Activated T-helper 2 cell treated with anti-CD3 and anti-CD28 coated beads, Interferon-gamma antibody, Interleukin-2, Interleukin-4, amounts not matched to agents 10 μg/mL and 5 μg/mL and 100 μg/mL, durations not matched to agents 14 hours and 24 hours and 36 hours (primary cell): ENCODE measurements around the gene KDR. TPM values are rescaled to one million over a fixed set of nuclear protein-coding genes. Genes with fewer than 3 reads are reported as not detected.

Experiments
- DNase-seq: peaks from one replicate; pipeline ENCODE4 v3.0.0; 2021; ENCODE audit warnings: low spot score
- H3K27ac Mint-ChIP-seq: one replicate; pipeline ENCODE4 v1.8.0; 2021; ENCODE audit warnings: mixed read lengths
- H3K27me3 Mint-ChIP-seq: one replicate; pipeline ENCODE4 v1.8.0; 2021; ENCODE audit warnings: low read depth, mixed read lengths
- H3K36me3 Mint-ChIP-seq: one replicate; pipeline ENCODE4 v1.8.0; 2021; ENCODE audit warnings: low read depth, mixed read lengths
- H3K4me1 Mint-ChIP-seq: one replicate; pipeline ENCODE4 v1.8.0; 2021; ENCODE audit warnings: low read depth, mixed read lengths
- H3K4me3 Mint-ChIP-seq: one replicate; pipeline ENCODE4 v1.8.0; 2021; ENCODE audit warnings: low read depth, mild to moderate bottlenecking, moderate library complexity, mixed read lengths
- H3K9me3 Mint-ChIP-seq: one replicate; pipeline ENCODE4 v1.8.0; 2021; ENCODE audit warnings: mixed read lengths
- intact Hi-C: fragments of 100-400 bp; cut with micrococcal nuclease; formaldehyde crosslinking; loops from one replicate; pipeline ENCODE4 v1.15.1; 2023
- total RNA-seq: library from RNA; stranded (reverse); gene quantifications from 2 replicates; pipeline ENCODE4 v1.2.3, GENCODE V29; 2022

The KDR gene
- total RNA-seq, 1 donor from 2014 or later: not detected

DNA sequence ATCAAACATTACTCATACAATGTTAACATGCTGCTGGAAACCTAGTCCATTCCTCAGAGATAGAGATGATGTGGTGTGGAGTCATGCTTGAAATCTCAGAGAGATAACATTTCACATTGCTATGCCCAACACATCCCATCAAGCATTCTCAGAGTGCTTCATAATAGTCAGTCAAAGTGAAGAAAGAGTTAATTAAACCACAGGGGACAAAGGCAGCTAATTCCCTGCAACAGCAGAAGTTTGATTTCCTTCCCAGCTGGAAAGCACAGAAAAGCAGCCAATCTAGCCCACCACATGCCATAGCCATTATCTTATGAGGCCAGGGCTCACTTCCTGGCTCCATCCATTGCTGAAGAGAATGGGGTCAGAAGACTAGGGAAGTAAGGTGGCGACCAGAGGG lies 8.9 kb downstream of the KDR start:
- intact Hi-C loops: no loop called here
- no peaks in the 10 kb centered on the region for H3K4me1 Mint-ChIP-seq
- H3K36me3 Mint-ChIP-seq: no peaks in the 10 kb centered on the region
- H3K9me3 Mint-ChIP-seq: no peaks in the 10 kb centered on the region
- H3K27me3 Mint-ChIP-seq: peaks cover 3% of the 10 kb centered on the region
- no peak overlapping the region for H3K27ac Mint-ChIP-seq
- H3K4me3 Mint-ChIP-seq: no peak overlapping the region
- no peak for DNase-seq

DNA sequence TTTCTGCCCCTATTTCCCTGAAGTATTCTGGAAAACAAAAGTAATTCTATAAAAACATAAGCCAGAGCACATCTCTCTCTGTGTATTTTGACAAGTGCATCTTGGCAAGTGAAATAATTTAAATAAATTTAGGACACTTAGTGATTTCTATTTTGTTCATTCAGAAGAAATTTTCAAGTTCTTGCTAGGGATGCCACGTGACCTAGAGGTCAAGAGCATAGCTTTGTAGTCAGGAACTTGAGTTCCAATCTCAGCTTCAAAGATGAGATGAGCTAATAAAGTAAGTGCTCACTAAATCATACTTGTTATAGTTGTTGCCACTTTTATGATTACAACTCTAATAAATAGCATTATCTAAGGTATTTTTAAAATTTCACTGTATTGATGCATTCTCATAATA lies 13.8 kb downstream of the KDR start:
- H3K4me3 Mint-ChIP-seq: no peak overlapping the region
- H3K4me1 Mint-ChIP-seq: no peaks in the 10 kb centered on the region
- no peaks in the 10 kb centered on the region for H3K36me3 Mint-ChIP-seq
- DNase-seq: no peak
- intact Hi-C loops: no loop called here
- H3K9me3 Mint-ChIP-seq: no peaks in the 10 kb centered on the region
- H3K27me3 Mint-ChIP-seq: no peaks in the 10 kb centered on the region
- H3K27ac Mint-ChIP-seq: no peak overlapping the region

DNA sequence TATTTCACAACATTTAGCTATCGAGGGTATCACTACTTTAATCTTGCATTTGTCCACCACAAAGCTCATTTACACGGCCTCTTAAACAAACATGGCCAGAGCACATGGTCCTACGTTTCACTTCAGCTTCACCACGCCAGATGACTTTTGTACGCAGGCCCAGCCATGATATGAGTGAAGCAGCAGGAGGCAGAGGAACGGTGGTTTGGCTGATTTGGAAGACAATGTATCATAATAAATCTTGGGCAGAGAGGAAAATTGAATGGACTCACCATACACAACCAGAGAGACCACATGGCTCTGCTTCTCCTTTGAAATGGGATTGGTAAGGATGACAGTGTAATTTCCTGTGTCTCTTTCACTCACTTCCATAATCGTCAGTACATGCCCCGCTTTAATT lies 15.3 kb downstream of the KDR start:
- Mint-ChIP-seq H3K4me1 (no peaks in the 10 kb centered on the region), H3K4me3 (no peak overlapping the region), H3K27me3 (no peaks in the 10 kb centered on the region), H3K27ac (no peak overlapping the region), H3K36me3 (no peaks in the 10 kb centered on the region), H3K9me3 (no peaks in the 10 kb centered on the region)
- no peak for DNase-seq
- intact Hi-C loops: no loop called here

DNA sequence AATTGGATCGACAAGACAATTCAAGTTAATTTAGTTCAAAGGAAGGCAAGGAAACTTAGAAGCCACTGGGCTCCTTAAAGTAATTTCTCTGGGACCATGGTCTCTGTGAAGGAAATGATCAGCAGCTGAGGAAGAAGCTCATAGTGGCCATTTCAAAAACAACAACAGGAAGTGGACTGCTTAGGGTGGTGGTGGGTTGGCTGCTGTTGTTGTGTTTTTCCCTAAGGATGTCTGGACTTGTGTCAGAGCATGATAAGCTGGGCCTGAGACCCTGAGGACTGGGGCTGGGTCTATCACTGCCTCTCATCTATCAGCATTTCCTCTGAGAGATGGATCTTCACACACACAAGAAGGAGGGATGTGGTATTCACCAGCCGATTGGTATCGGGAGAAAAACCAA lies 18.3 kb downstream of the KDR start:
- intact Hi-C loops: no loop called here
- DNase-seq: no peak
- Mint-ChIP-seq H3K4me1 (no peaks in the 10 kb centered on the region), H3K27me3 (no peaks in the 10 kb centered on the region), H3K9me3 (no peaks in the 10 kb centered on the region), H3K36me3 (no peaks in the 10 kb centered on the region), H3K4me3 (no peak overlapping the region), H3K27ac (no peak overlapping the region)

DNA sequence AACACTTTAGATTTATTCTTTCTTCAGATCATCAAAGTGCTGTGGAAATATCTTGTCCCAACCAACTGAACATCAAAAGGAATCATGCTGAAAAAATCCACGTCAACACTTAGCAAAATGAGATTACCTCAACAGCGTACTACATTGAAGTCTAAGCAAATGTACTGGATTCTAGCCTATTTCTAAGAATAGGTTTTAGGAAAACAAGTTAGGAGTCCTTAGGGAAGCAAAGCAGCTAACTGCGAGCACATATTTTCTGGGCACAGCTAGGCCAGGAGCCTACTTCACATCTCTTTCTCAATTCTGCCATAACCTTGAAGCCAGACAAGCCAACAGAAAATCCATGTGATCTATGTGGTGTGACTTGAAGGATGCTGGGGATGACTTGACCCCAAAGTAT lies 22.2 kb downstream of the KDR start:
- no peak for DNase-seq
- Mint-ChIP-seq H3K36me3 (no peaks in the 10 kb centered on the region), H3K27me3 (no peaks in the 10 kb centered on the region), H3K4me3 (no peak overlapping the region), H3K9me3 (no peaks in the 10 kb centered on the region), H3K4me1 (no peaks in the 10 kb centered on the region), H3K27ac (no peak overlapping the region)
- intact Hi-C loops: no loop called here

DNA sequence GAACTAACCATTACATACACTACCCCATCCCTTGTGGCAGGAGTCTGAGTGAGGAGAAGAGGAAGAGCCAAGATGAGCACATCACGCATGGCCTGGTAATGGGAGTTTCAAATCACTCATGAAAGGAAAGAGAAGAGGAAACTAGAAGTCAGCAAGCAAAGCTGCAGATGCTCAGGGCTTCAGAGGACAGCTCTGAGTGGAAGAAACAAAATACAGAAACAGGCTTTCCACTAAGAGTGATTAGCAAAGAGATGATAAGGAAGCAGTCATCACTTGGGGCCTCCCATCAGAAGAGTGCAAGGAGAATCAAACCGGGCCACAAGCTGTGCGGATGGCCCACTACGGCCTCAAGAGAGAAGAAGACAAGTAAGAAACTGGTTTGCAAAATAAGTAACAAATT lies 25.6 kb downstream of the KDR start:
- no peaks in the 10 kb centered on the region for H3K4me1 Mint-ChIP-seq
- H3K9me3 Mint-ChIP-seq: no peaks in the 10 kb centered on the region
- H3K27me3 Mint-ChIP-seq: no peaks in the 10 kb centered on the region
- H3K4me3 Mint-ChIP-seq: no peak overlapping the region
- no peak overlapping the region for H3K27ac Mint-ChIP-seq
- intact Hi-C loops: no loop called here
- H3K36me3 Mint-ChIP-seq: no peaks in the 10 kb centered on the region
- DNase-seq: no peak

DNA sequence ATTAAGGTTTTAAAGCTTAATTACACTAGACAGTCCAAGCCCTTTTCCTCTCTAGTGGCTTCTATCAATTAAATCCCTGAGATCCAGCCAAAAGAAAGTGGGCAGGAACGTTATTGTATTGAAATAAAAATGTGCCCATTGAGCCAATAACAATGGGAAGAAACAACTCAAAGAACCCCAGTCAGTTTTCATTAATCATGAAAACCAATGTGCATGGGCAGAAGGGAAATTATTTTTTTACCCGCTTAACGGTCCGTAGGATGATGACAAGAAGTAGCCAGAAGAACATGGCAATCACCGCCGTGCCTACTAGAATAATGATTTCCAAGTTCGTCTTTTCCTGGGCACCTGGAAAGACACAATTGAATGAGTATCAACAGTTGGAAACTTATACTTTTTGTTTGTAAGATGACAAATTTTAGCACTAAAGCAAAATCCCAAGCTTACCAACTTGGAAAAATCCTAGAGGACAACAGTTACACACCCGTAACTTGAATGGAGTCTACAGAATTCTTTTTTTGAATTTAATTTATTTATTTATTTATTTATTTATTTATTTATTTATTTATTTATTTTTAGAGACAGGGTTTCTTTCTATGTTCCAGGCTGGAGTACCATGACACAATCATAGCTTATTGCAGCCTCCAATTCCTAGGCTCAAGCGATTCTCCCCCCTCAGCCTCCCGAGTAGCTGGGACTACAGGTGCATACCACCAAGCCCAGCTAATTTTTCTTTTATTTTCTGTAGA lies 26.8 kb downstream of the KDR start:
- Mint-ChIP-seq H3K4me3 (no peak overlapping the region), H3K9me3 (no peaks in the 10 kb centered on the region), H3K27ac (no peak overlapping the region), H3K36me3 (no peaks in the 10 kb centered on the region), H3K4me1 (no peaks in the 10 kb centered on the region), H3K27me3 (no peaks in the 10 kb centered on the region)
- intact Hi-C loops: no loop called here
- DNase-seq: no peak

DNA sequence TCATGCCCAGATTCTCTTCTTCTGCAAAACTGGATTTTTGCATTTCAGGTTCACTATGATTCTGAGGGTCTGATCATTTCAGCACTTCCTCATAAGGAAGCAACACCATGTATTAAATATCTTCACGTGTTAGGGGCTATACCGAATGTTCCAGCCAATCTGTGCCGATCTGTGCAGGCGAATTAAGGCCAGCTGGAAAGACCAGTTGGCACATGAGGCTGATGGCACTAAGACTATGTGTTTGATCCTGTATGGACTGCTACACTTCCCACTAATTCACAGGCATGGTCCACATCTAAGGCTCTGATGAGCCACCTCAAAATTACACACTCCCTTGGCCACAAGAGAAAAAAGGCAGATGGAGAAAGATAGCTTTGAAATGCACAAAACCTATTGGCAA lies 28.8 kb downstream of the KDR start:
- Mint-ChIP-seq H3K36me3 (no peaks in the 10 kb centered on the region), H3K9me3 (no peaks in the 10 kb centered on the region), H3K27ac (no peak overlapping the region), H3K4me3 (no peak overlapping the region), H3K4me1 (no peaks in the 10 kb centered on the region), H3K27me3 (no peaks in the 10 kb centered on the region)
- no peak for DNase-seq
- intact Hi-C loops: no loop called here

DNA sequence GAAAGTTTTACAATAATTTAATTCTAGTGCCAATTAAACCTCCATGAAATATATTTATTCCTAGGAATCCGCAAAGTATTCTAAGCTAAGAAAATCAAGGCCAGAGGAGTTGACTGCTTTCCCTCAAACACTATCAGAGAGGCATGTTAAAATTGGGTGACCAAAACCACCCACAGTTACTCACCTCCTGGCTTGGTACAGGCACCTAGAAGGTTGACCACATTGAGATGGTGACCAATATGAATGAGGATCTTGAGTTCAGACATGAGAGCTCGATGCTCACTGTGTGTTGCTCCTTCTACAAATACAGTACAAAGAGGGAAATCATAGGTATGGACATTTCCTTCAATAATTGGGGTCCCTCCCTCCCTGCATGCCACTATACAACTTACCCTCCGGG lies 29.4 kb downstream of the KDR start:
- H3K36me3 Mint-ChIP-seq: no peaks in the 10 kb centered on the region
- H3K4me1 Mint-ChIP-seq: no peaks in the 10 kb centered on the region
- H3K9me3 Mint-ChIP-seq: no peaks in the 10 kb centered on the region
- H3K4me3 Mint-ChIP-seq: no peak overlapping the region
- H3K27ac Mint-ChIP-seq: no peak overlapping the region
- H3K27me3 Mint-ChIP-seq: no peaks in the 10 kb centered on the region
- intact Hi-C loops: no loop called here
- no peak for DNase-seq

DNA sequence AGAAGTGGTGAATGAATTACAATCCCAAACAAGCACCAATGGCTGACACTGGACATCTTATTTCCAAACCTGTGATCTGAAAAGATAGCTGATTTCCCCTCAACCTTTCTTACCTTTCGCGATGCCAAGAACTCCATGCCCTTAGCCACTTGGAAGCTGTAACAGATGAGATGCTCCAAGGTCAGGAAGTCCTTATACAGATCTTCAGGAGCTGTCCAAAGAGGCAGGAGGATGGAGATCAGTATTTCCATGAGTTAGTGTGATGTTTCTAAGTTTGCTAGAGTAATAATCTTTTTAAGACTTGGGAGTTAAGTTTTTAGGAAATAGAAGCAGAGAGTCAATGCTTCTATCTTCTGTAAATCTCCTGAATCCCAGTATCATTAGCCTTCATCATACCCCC lies 32.9 kb downstream of the KDR start:
- Mint-ChIP-seq H3K9me3 (no peaks in the 10 kb centered on the region), H3K27me3 (no peaks in the 10 kb centered on the region)

DNA sequence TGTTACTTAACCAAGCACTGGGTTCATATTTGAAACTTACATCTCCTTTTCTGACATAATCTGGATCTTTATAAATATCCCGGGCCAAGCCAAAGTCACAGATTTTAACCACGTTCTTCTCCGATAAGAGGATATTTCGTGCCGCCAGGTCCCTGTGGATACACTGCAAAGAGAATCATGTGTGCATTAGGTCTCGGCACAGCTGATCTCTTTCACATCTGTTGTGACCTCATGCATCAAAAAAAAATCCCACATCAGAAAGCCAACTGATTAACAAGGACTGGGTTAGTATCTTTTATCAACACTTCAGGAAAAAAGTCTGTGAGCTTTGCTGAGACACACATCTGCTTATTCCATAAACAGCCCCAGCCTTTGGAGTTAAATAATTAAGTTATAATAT lies 35.5 kb downstream of the KDR start:
- Mint-ChIP-seq H3K9me3 (no peaks in the 10 kb centered on the region), H3K4me3 (no peak overlapping the region), H3K4me1 (no peaks in the 10 kb centered on the region), H3K27me3 (no peaks in the 10 kb centered on the region), H3K36me3 (no peaks in the 10 kb centered on the region), H3K27ac (no peak overlapping the region)
- intact Hi-C loops: no loop called here
- no peak for DNase-seq

More for the DNA sequence above, 32.9 kb downstream of the KDR start:
- intact Hi-C loops: no loop called here
- Mint-ChIP-seq H3K36me3 (no peaks in the 10 kb centered on the region), H3K27ac (no peak overlapping the region), H3K4me3 (no peak overlapping the region), H3K4me1 (no peaks in the 10 kb centered on the region)
- no peak for DNase-seq

DNA sequence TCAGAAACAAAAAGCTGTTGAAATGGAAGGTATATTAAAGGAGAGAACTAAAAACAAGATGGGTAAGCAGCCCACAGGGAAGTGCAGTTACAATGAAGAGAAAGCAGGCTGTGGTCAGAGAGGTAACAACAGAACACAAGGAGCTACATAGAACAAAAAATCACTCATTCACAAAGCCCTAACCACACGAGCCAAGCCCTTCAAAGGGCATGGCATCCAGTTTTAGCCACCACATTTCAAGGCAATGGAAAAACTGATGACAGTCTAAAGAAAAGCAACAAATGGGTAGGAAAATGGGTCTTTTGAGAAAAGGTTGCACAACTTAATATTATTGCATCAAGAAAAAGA lies 37.5 kb downstream of the KDR start:
- Mint-ChIP-seq H3K4me1 (no peaks in the 10 kb centered on the region), H3K4me3 (no peak overlapping the region), H3K27me3 (no peaks in the 10 kb centered on the region), H3K27ac (no peak overlapping the region), H3K36me3 (no peaks in the 10 kb centered on the region), H3K9me3 (no peaks in the 10 kb centered on the region)
- intact Hi-C loops: no loop called here
- no peak for DNase-seq

DNA sequence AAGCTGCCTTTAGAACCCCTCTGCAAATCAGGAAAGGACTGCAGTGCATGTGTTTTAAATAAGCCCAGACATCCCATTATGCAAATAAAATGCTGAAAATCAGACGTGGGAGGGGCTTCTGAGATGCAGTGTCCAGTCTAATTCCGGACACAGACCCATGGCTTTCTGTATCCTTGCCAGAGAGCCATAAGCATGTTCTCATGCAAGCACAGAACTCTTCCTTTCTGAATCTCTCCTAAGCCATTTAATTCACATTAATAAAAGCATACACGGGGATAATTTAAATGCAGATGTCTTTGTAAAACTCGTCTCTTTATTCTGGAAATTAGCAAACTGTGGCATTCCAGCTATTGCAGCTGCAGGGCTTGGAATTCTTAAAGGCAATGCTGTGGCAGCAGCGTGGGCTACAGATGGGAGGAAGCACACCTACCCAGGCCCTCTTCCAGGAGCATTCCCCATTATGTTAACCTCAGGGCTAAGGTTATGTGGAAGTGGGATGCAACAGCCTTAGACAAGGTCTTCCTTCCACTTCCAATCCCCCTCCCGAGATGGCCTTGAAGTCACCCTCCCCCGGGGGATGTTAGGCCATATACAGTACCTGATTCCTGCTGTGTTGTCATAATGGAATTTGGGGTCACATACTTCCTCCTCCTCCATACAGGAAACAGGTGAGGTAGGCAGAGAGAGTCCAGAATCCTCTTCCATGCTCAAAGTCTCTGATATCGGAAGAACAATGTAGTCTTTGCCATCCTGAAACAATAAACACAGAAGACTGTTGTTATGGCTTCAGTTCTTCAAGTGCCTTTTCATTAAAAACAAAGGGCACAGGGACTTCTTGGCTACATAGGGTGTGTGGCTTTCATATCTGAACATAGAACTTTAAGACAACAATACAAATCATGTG lies 38.1 kb downstream of the KDR start:
- intact Hi-C loops: no loop called here
- Mint-ChIP-seq H3K36me3 (no peaks in the 10 kb centered on the region), H3K27ac (no peak overlapping the region), H3K27me3 (peaks cover 2% of the 10 kb centered on the region), H3K4me1 (no peaks in the 10 kb centered on the region), H3K9me3 (no peaks in the 10 kb centered on the region), H3K4me3 (no peak overlapping the region)
- no peak for DNase-seq
